PC-3 (cell line): Measurements from ENCODE around the gene PTPRE. TPM values are rescaled to one million over a fixed set of nuclear protein-coding genes. Genes with fewer than 3 reads are reported as not detected.

Experiments used
- ATAC-seq: fragments of 200-7000 bp; cut with Tn5 transposase; 2 replicates; pipeline ENCODE4 v1.9.1; 2020; ENCODE audit warnings: mild to moderate bottlenecking, moderate library complexity
- BruUV-seq: library from RNA; stranded (reverse); fragments of 400-500 nt; replicated peaks from 2 replicates; lab custom pipeline; 2021; lab: Mats Ljungman, UMichigan
- CTCF ChIA-PET: fragments of 300-600 bp; sonication (Branson Sonifier 250); formaldehyde crosslinking; loops from one replicate; lab custom pipeline; 2022; ENCODE audit warnings: antibody characterized with exemption; lab: Charles Lee
- POLR2A ChIA-PET: fragments of 300-600 bp; sonication (Branson Sonifier 250); formaldehyde crosslinking; loops from one replicate; lab custom pipeline; 2022; ENCODE audit warnings: antibody characterized with exemption; ENCODE audit not compliant: unreplicated experiment; lab: Charles Lee
- DNase-seq: peaks from one replicate; pipeline ENCODE4 v3.0.0-alpha.2; 2015
- H2AFZ ChIP-seq: fragments of 300-600 bp; sonication (generic); 2 replicates; pipeline ENCODE4 v1.6.0; 2016; ENCODE audit warnings: antibody characterized with exemption, low read length
- H3F3A ChIP-seq: fragments of 300-600 bp; sonication (generic); one replicate; pipeline ENCODE4 v1.6.0; 2017; ENCODE audit warnings: antibody characterized with exemption, low read length, control low read depth, mild to moderate bottlenecking; ENCODE audit not compliant: unreplicated experiment
- H3K27ac ChIP-seq: fragments of 300-600 bp; sonication (generic); 2 replicates; pipeline ENCODE4 v1.5.1; 2016; ENCODE audit warnings: mild to moderate bottlenecking, low read length
- H3K27me3 ChIP-seq: fragments of 300-600 bp; sonication (generic); 2 replicates; pipeline ENCODE4 v1.6.1; 2016; ENCODE audit warnings: low read length, mixed read lengths
- H3K36me3 ChIP-seq: fragments of 300-600 bp; sonication (generic); 2 replicates; pipeline ENCODE4 v1.6.1; 2016; ENCODE audit warnings: low read depth, mixed run types, low read length, mixed read lengths
- H3K4me1 ChIP-seq: fragments of 300-600 bp; sonication (generic); 2 replicates; pipeline ENCODE4 v1.5.1; 2016; ENCODE audit warnings: low read length; ENCODE audit not compliant: insufficient read depth
- H3K4me2 ChIP-seq: fragments of 300-600 bp; sonication (generic); 2 replicates; pipeline ENCODE4 v1.6.0; 2016; ENCODE audit warnings: low read length
- H3K4me3 ChIP-seq: fragments of 300-600 bp; sonication (generic); 2 replicates; pipeline ENCODE4 v1.5.1; 2016; ENCODE audit warnings: mild to moderate bottlenecking, low read length, mixed read lengths
- H3K79me2 ChIP-seq: fragments of 300-600 bp; sonication (generic); 2 replicates; pipeline ENCODE4 v1.6.1; 2017; ENCODE audit warnings: low read length, mixed read lengths
- H3K9ac ChIP-seq: fragments of 300-600 bp; sonication (generic); 2 replicates; pipeline ENCODE4 v1.6.0; 2016; ENCODE audit warnings: mild to moderate bottlenecking, low read length
- H3K9me2 ChIP-seq: fragments of 300-600 bp; sonication (generic); replicated peaks from 2 replicates; pipeline ENCODE4 v1.6.1; 2016; ENCODE audit warnings: mixed run types, low read length, mixed read lengths
- H3K9me3 ChIP-seq: fragments of 300-600 bp; sonication (generic); 2 replicates; pipeline ENCODE4 v1.6.1; 2016; ENCODE audit warnings: low read length, mixed read lengths
- H4K20me1 ChIP-seq: fragments of 300-600 bp; sonication (generic); 2 replicates; pipeline ENCODE4 v1.6.1; 2016; ENCODE audit warnings: low read length, mixed read lengths
- EZH2 ChIP-seq: fragments of 300-600 bp; sonication (generic); IDR thresholded peaks from one replicate; pipeline ENCODE4 v1.6.1; 2017; ENCODE audit warnings: antibody characterized with exemption, mild to moderate bottlenecking, low read length; ENCODE audit not compliant: unreplicated experiment
- EZH2phosphoT487 ChIP-seq: fragments of 300-600 bp; sonication (generic); IDR thresholded peaks from 2 replicates; pipeline ENCODE4 v1.6.1; 2018; ENCODE audit warnings: mild to moderate bottlenecking, antibody characterized with exemption, low read length, borderline replicate concordance
- intact Hi-C: fragments of 100-400 bp; cut with micrococcal nuclease; formaldehyde crosslinking; loops from 2 replicates; pipeline ENCODE4 v1.9.0; 2023
- total RNA-seq: library from RNA; depleted of rRNA; stranded (reverse); fragments of >200 nt; gene quantifications from 2 replicates; pipeline ENCODE4 v1.2.3, GENCODE V29; 2014
- TF ChIP-seq, protein P1 (sequence below): fragments of 300-600 bp; sonication (generic); conservative IDR thresholded peaks from 2 replicates; pipeline ENCODE4 v1.5.1; 2017; ENCODE audit warnings: antibody characterized with exemption, low read depth, mild to moderate bottlenecking, low read length

PTPRE gene
- total RNA-seq, 1 experiment from 2014 or later, result 3.1 TPM

DNA sequence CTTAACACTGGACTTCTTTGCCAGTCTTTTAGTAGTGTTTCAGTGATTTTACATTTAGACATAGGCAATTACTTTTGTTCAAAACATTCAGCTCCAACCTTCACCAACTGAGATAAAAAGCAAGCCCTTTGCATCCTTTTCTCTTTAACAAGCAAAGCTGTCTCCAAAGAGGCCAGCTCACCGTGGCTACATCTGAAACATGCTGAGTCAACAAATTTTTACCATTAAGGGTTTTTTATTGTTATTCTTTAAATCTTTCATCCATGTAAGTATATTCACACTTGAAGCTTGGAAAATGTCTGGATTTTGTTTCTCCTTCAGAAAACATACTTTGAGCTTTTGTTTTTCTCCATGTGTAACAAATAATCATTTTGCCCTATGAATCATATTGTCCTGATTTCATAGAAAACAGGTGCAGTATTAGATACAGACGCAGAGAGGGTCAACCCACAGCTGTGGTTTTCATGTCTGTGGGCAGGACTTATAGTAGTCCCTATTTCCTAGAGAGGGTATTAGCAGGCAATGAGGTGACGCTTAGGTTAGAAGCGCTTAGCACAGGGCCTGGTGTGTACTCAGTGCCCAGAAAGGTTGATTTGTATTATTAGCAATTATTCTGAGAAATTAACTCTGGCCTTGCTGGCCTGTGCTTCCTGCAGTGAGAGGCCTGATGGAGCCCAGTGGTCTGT lies 119.9 kb downstream of the PTPRE start:
- H3K9ac ChIP-seq, result no peak overlapping the region
- BruUV-seq, result no TSS peak

DNA sequence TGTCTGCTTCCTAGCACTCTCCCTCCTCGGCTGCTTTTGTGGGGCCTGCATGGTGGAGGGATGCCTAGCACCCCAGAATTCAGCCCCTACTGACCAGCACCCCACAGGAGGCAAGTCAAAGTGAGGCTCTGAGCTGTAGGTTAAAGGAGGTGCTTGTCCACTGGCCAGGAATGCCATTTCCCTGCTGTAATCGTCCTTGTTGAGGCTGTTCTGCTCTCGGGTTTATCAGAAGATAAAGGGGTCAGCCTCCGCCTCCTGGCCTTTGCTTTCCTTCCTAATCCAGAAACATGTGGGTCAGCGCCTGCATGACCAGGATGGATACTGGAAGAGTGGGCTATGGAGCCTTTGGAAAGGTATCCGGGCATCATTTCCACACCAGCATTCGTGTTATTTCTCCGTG lies 120.4 kb downstream of the PTPRE start:
- CTCF ChIA-PET, result no interaction called here
- no TSS peak for BruUV-seq
- no peak for ATAC-seq

More for the DNA sequence above, 119.9 kb downstream of the PTPRE start:
- Histone ChIP-seq H3K9me3 (no peaks in the 10 kb centered on the region), H3F3A (no peaks in the 10 kb centered on the region), H3K27ac (no peak overlapping the region), H3K4me1 (no peaks in the 10 kb centered on the region), H3K4me2 (no peak overlapping the region), H3K9me2 (no peaks in the 10 kb centered on the region), H3K79me2 (no peaks in the 10 kb centered on the region), H3K36me3 (no peaks in the 10 kb centered on the region), H3K27me3 (no peaks in the 10 kb centered on the region), H2AFZ (no peak overlapping the region), H3K4me3 (no peak overlapping the region), H4K20me1 (no peaks in the 10 kb centered on the region)
- ATAC-seq (no peak), DNase-seq (no peak)
- ChIA-PET CTCF (no interaction called here), POLR2A (interaction anchor here (0.6 kb wide), 1 partner anchor 145 kb away, joined by 3 read pairs; no protein-coding TSS in a partner anchor)
- TF ChIP-seq, protein P1, sequence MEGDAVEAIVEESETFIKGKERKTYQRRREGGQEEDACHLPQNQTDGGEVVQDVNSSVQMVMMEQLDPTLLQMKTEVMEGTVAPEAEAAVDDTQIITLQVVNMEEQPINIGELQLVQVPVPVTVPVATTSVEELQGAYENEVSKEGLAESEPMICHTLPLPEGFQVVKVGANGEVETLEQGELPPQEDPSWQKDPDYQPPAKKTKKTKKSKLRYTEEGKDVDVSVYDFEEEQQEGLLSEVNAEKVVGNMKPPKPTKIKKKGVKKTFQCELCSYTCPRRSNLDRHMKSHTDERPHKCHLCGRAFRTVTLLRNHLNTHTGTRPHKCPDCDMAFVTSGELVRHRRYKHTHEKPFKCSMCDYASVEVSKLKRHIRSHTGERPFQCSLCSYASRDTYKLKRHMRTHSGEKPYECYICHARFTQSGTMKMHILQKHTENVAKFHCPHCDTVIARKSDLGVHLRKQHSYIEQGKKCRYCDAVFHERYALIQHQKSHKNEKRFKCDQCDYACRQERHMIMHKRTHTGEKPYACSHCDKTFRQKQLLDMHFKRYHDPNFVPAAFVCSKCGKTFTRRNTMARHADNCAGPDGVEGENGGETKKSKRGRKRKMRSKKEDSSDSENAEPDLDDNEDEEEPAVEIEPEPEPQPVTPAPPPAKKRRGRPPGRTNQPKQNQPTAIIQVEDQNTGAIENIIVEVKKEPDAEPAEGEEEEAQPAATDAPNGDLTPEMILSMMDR, result no peak
- no peak for TF ChIP-seq EZH2phosphoT487
- no peak for TF ChIP-seq EZH2
- intact Hi-C loops, result no loop called here

More for the DNA sequence above, 120.4 kb downstream of the PTPRE start:
- intact Hi-C loops, result no loop called here
- Histone ChIP-seq H3K9me3 (no peaks in the 10 kb centered on the region), H3K4me2 (no peak overlapping the region), H3K27ac (no peak overlapping the region), H3K9me2 (no peaks in the 10 kb centered on the region), H4K20me1 (no peaks in the 10 kb centered on the region), H3K27me3 (no peaks in the 10 kb centered on the region), H3K79me2 (no peaks in the 10 kb centered on the region), H3K9ac (no peak overlapping the region), H2AFZ (no peak overlapping the region), H3F3A (no peaks in the 10 kb centered on the region), H3K36me3 (no peaks in the 10 kb centered on the region), H3K4me1 (no peaks in the 10 kb centered on the region), H3K4me3 (no peak overlapping the region)
- no peak for DNase-seq
- no peak for TF ChIP-seq EZH2phosphoT487
- TF ChIP-seq EZH2, result no peak
- TF ChIP-seq, protein P1, result no peak
- POLR2A ChIA-PET, result no interaction called here
